Ovary (tissue), 9 donors: ENCODE results near the gene SLIT1. TPM values are rescaled to one million over a fixed set of nuclear protein-coding genes. Genes with fewer than 3 reads are reported as not detected.

Source experiments
- DNase-seq, 5 donors: peaks; one replicate each; pipeline ENCODE4 v3.0.0-alpha.2; 2019 to 2020
- H3K27ac ChIP-seq, 2 donors: fragments of 200-600 bp; one replicate each; pipeline versions ENCODE4 v1.5.1 to v1.8.0; 2019 to 2022
- H3K27me3 ChIP-seq: fragments of 200-600 bp; one replicate; pipeline ENCODE4 v1.8.0; 2022
- H3K36me3 ChIP-seq: fragments of 200-600 bp; sonication (generic); one replicate; pipeline ENCODE4 v1.5.1; 2019
- H3K4me1 ChIP-seq: one replicate; pipeline ENCODE4 v1.8.1; 2013; ENCODE audit warnings: mild to moderate bottlenecking, moderate library complexity; ENCODE audit not compliant: insufficient read depth
- H3K4me3 ChIP-seq: fragments of 200-600 bp; sonication (generic); one replicate; pipeline ENCODE4 v1.5.1; 2017
- H3K9me3 ChIP-seq, 2 donors: fragments of 200-600 bp in 1 of 2; sonication (generic) in 1 of 2; one replicate each; pipeline versions ENCODE4 v1.5.1 to v1.8.1; 2013 to 2019; ENCODE audit warnings: mild to moderate bottlenecking in 1 of 2, moderate library complexity in 1 of 2
- CTCF ChIP-seq, 3 donors: fragments of 450-650 bp in 2 of 3; fragments of 200-600 bp in 1 of 3; IDR thresholded peaks; one replicate each; pipeline versions ENCODE4 v1.5.1 to v1.8.0; 2016 to 2022; ENCODE audit warnings: antibody characterized with exemption in 3 of 3, mild to moderate bottlenecking in 1 of 3
- EP300 ChIP-seq: sonication (generic); formaldehyde crosslinking; IDR thresholded peaks from one replicate; pipeline ENCODE4 v1.6.1; 2017; ENCODE audit warnings: antibody characterized with exemption
- POLR2A ChIP-seq: fragments of 450-650 bp; IDR thresholded peaks from one replicate; pipeline ENCODE4 v1.6.1; 2017; ENCODE audit warnings: antibody characterized with exemption, mild to moderate bottlenecking, moderate library complexity
- WGBS, 3 donors: extraction: QIAGEN DNeasy Blood & Tissue Kit in 1 of 3; methylation state at CpG; one replicate each; pipeline versions ENCODE4 v1.1.5 to v1.1.7; 2013 to 2017; 5-methylcytosine and 5-hydroxymethylcytosine counted together
- intact Hi-C, 4 donors: fragments of 100-400 bp; cut with DNase I; formaldehyde crosslinking; loops; one replicate each; pipeline versions ENCODE4 v1.11.0 to v1.15.1; 2022 to 2023
- polyA plus RNA-seq, 2 donors: library from polyadenylated mRNA; stranded (reverse); fragments of 200-250 nt in 1 of 2; fragments of 350-450 nt in 1 of 2; fragmentation: Illumina TruSeq in 1 of 2; extraction: RNeasy Lipid Tissue Mini Kit (QIAGEN cat#74804) in 1 of 2; gene quantifications; one replicate each; pipeline ENCODE4 v1.2.3, GENCODE V29; 2013 to 2014
- total RNA-seq, 7 donors: library from RNA; depleted of rRNA in 2 of 7; stranded (reverse); fragments of >200 nt in 2 of 7; fragmentation: NEBNext Ultra II Directional in 3 of 7; extraction: Animal tissue kit (Norgen Biotek cat#: 25700) in 3 of 7; gene quantifications; one replicate each; pipeline versions ENCODE4 v1.1.0 to v1.2.4, GENCODE V29; 2016 to 2023
- donor health status: DM: no; HTN: no; CAD: no; lungs with moderate emphysema.
- donor health status: DM: no; HTN: no; CAD: no.
- donor health status: Bipolar disorder and iron deficiency.
- donor health status: DM: yes; HTN: yes; CAD: no.
- donor health status: DM: no; HTN: no; CAD: no.
- donor health status: DM: yes; HTN: yes; CAD: no.

SLIT1 gene
- total and polyA plus RNA-seq, 9 donors: under 0.01 to 0.62 (median 0.25) TPM

GRCh38 chr10:97006364-97006763 lies 179.4 kb downstream of the SLIT1 start:
- H3K4me3 ChIP-seq: no peak overlapping the region
- no peaks in the 10 kb centered on the region for H3K9me3 ChIP-seq
- H3K27ac ChIP-seq: no peak overlapping the region
- 70 to 77% (median 70%) methylated on average over 6 of the region's 6 CpGs for WGBS, 3 donors
- no peak for TF ChIP-seq EP300
- no peak for TF ChIP-seq CTCF (IDR thresholded peaks at IDR 0.05)
- TF ChIP-seq POLR2A: no peak
- H3K27me3 ChIP-seq: no peaks in the 10 kb centered on the region
- no peak for DNase-seq
- intact Hi-C loops: no loop called here
- no peaks in the 10 kb centered on the region for H3K4me1 ChIP-seq
- no peaks in the 10 kb centered on the region for H3K36me3 ChIP-seq

GRCh38 chr10:97005349-97005748 lies 180.4 kb downstream of the SLIT1 start:
- H3K27me3 ChIP-seq: no peaks in the 10 kb centered on the region
- WGBS, 3 donors: 86 to 88% (median 87%) methylated on average over 5 of the region's 5 CpGs
- no peaks in the 10 kb centered on the region for H3K9me3 ChIP-seq
- H3K4me3 ChIP-seq: no peak overlapping the region
- no peak overlapping the region for H3K27ac ChIP-seq
- no peak for DNase-seq
- H3K4me1 ChIP-seq: no peaks in the 10 kb centered on the region
- TF ChIP-seq POLR2A (no peak), CTCF (IDR thresholded peaks at IDR 0.05) (no peak), EP300 (no peak)
- no peaks in the 10 kb centered on the region for H3K36me3 ChIP-seq
- intact Hi-C loops: no loop called here

- no peak for DNase-seq
- intact Hi-C loops: no loop called here
- H3K27ac ChIP-seq: no peak overlapping the region
- H3K27me3 ChIP-seq: no peaks in the 10 kb centered on the region
- no peak for TF ChIP-seq CTCF (IDR thresholded peaks at IDR 0.05)
- TF ChIP-seq EP300: no peak
- TF ChIP-seq POLR2A: no peak
- no peak overlapping the region for H3K4me3 ChIP-seq
- H3K9me3 ChIP-seq: no peaks in the 10 kb centered on the region
- H3K36me3 ChIP-seq: no peaks in the 10 kb centered on the region
- 92 to 97% (median 92%) methylated on average over 10 of the region's 10 CpGs for WGBS, 3 donors
- H3K4me1 ChIP-seq: no peaks in the 10 kb centered on the region
Observed at GRCh38 chr10:97004591-97004990, 181.2 kb downstream of the SLIT1 start.

- intact Hi-C loops: no loop called here
- no peaks in the 10 kb centered on the region for H3K36me3 ChIP-seq
- H3K27me3 ChIP-seq: no peaks in the 10 kb centered on the region
- no peak for TF ChIP-seq EP300
- no peak for TF ChIP-seq CTCF (IDR thresholded peaks at IDR 0.05)
- no peak for TF ChIP-seq POLR2A
- 92 to 95% (median 94%) methylated on average over 8 of the region's 8 CpGs for WGBS, 3 donors
- H3K27ac ChIP-seq: no peak overlapping the region
- no peak overlapping the region for H3K4me3 ChIP-seq
- DNase-seq: no peak
- no peaks in the 10 kb centered on the region for H3K9me3 ChIP-seq
- H3K4me1 ChIP-seq: no peaks in the 10 kb centered on the region
Observed at GRCh38 chr10:97003804-97004201, 182.0 kb downstream of the SLIT1 start.
